Measurements from ENCODE around the gene STRN4. TPM values are rescaled to one million over a fixed set of nuclear protein-coding genes. Genes with fewer than 3 reads are reported as not detected.

Gene STRN4
- polyA plus RNA-seq, 1 of the 3 experiments (the other 2 are of a cell fraction) = 92.8 TPM

DNA sequence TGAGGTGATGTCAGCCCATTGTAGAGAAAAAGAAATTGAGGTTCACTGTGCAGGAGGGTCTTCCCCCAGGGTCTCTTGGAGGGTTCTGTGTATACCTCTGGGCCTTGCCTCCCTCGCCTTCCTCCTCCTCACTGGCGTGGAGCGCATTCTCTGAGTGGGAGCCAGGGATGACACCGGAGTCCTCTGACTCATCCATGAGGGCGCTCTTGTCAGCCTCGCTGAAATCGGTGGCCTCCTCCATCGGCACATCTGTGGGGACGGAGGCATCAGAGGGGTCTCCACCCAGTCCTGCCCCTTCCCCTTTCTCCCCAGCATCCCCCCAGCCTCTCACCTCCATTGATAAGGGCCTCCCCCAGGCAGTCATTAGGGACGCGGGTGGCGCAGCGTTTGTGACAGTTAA lies 45.5 kb downstream of the STRN4 start:
- Histone ChIP-seq H3K4me1 (ENCODE audit: control insufficient read depth in 1 of 2, insufficient read depth in 2 of 2, low read depth in 1 of 2, low read length in 1 of 2) (no peaks in the 10 kb centered on the region), H3K36me3 (replicated peaks in 1 of 2; ENCODE audit: control insufficient read depth in 1 of 2, insufficient read depth in 2 of 2, low read length in 1 of 2) (peaks cover 29 to 47% of the 10 kb centered on the region in 2 experiments), H3K27ac (ENCODE audit: low read depth in 2 of 2, low read length in 1 of 2) (no peak overlapping the region), H2AFZ (ENCODE audit: low read depth) (no peak overlapping the region), H4K20me1 (ENCODE audit: insufficient read depth) (0 out of 2 replicates have a peak, but pooled peaks cover 4% of the 10 kb centered on the region), H3K4me2 (no peak overlapping the region), H3K4me3 (ENCODE audit: low read depth in 2 of 2, low read length in 1 of 2) (no peak overlapping the region), H3K27me3 (ENCODE audit: insufficient read depth) (no peaks in the 10 kb centered on the region), H3K9me3 (no peaks in the 10 kb centered on the region), H3K9ac (no peak overlapping the region), H3K9me2 (no peaks in the 10 kb centered on the region), H3F3A (replicated peaks; ENCODE audit: insufficient read depth) (peaks cover 8% of the 10 kb centered on the region), H3K79me2 (ENCODE audit: insufficient read depth) (no peaks in the 10 kb centered on the region)
- ChIA-PET POLR2A (no interaction called here), CTCF (no interaction called here)
- TF ChIP-seq RAD21 (IDR thresholded peaks at IDR 0.05; ENCODE audit: low read length) (no peak), FOXM1 (IDR thresholded peaks at IDR 0.05; ENCODE audit: low read depth) (no peak), TCF12 (IDR thresholded peaks at IDR 0.05) (no peak), RCOR1 (IDR thresholded peaks at IDR 0.05; ENCODE audit: low read length) (no peak), EP300 (IDR thresholded peaks at IDR 0.05; ENCODE audit: borderline replicate concordance in 1 of 2, low read depth in 1 of 2, low read length in 1 of 2) (no peak), YY1 (IDR thresholded peaks at IDR 0.05; ENCODE audit: low read depth) (no peak), MXI1 (IDR thresholded peaks at IDR 0.05; ENCODE audit: low read depth, low read length) (no peak), SMC3 (IDR thresholded peaks at IDR 0.05; ENCODE audit: low read depth, low read length) (no peak), MEF2A (IDR thresholded peaks at IDR 0.05; ENCODE audit: borderline replicate concordance, low read depth) (no peak), RFX5 (IDR thresholded peaks at IDR 0.05; ENCODE audit: low read length) (no peak), TEAD4 (IDR thresholded peaks at IDR 0.05; ENCODE audit: borderline replicate concordance, insufficient read depth) (no peak), EZH2phosphoT487 (IDR thresholded peaks at IDR 0.05; ENCODE audit: borderline replicate concordance, low read depth) (no peak), TAF1 (IDR thresholded peaks at IDR 0.05; ENCODE audit: borderline replicate concordance, low read depth, low read length) (no peak), SIN3A (IDR thresholded peaks at IDR 0.05; ENCODE audit: borderline replicate concordance, low read depth, low read length) (no peak)
- TF ChIP-seq, protein P1, sequence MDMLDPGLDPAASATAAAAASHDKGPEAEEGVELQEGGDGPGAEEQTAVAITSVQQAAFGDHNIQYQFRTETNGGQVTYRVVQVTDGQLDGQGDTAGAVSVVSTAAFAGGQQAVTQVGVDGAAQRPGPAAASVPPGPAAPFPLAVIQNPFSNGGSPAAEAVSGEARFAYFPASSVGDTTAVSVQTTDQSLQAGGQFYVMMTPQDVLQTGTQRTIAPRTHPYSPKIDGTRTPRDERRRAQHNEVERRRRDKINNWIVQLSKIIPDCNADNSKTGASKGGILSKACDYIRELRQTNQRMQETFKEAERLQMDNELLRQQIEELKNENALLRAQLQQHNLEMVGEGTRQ (IDR thresholded peaks at IDR 0.05; ENCODE audit: borderline replicate concordance, low read depth, low read length) = no peak
- TF ChIP-seq, protein P2, sequence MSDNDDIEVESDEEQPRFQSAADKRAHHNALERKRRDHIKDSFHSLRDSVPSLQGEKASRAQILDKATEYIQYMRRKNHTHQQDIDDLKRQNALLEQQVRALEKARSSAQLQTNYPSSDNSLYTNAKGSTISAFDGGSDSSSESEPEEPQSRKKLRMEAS (IDR thresholded peaks at IDR 0.05; ENCODE audit: low read depth) = no peak
- TF ChIP-seq, protein P3, sequence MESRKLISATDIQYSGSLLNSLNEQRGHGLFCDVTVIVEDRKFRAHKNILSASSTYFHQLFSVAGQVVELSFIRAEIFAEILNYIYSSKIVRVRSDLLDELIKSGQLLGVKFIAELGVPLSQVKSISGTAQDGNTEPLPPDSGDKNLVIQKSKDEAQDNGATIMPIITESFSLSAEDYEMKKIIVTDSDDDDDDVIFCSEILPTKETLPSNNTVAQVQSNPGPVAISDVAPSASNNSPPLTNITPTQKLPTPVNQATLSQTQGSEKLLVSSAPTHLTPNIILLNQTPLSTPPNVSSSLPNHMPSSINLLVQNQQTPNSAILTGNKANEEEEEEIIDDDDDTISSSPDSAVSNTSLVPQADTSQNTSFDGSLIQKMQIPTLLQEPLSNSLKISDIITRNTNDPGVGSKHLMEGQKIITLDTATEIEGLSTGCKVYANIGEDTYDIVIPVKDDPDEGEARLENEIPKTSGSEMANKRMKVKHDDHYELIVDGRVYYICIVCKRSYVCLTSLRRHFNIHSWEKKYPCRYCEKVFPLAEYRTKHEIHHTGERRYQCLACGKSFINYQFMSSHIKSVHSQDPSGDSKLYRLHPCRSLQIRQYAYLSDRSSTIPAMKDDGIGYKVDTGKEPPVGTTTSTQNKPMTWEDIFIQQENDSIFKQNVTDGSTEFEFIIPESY (IDR thresholded peaks at IDR 0.05; ENCODE audit: borderline replicate concordance, low read depth) = no peak
- TF ChIP-seq, protein P4, sequence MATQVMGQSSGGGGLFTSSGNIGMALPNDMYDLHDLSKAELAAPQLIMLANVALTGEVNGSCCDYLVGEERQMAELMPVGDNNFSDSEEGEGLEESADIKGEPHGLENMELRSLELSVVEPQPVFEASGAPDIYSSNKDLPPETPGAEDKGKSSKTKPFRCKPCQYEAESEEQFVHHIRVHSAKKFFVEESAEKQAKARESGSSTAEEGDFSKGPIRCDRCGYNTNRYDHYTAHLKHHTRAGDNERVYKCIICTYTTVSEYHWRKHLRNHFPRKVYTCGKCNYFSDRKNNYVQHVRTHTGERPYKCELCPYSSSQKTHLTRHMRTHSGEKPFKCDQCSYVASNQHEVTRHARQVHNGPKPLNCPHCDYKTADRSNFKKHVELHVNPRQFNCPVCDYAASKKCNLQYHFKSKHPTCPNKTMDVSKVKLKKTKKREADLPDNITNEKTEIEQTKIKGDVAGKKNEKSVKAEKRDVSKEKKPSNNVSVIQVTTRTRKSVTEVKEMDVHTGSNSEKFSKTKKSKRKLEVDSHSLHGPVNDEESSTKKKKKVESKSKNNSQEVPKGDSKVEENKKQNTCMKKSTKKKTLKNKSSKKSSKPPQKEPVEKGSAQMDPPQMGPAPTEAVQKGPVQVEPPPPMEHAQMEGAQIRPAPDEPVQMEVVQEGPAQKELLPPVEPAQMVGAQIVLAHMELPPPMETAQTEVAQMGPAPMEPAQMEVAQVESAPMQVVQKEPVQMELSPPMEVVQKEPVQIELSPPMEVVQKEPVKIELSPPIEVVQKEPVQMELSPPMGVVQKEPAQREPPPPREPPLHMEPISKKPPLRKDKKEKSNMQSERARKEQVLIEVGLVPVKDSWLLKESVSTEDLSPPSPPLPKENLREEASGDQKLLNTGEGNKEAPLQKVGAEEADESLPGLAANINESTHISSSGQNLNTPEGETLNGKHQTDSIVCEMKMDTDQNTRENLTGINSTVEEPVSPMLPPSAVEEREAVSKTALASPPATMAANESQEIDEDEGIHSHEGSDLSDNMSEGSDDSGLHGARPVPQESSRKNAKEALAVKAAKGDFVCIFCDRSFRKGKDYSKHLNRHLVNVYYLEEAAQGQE (IDR thresholded peaks at IDR 0.05; ENCODE audit: low read depth, low read length) = no peak
- DNase-seq = peak; percentile 10
- WGBS (ENCODE audit: low lambda C conversion rate) = 95% methylated on average over 10 of the region's 13 CpGs
